Hepatocyte (in vitro differentiated cells): Measurements from ENCODE around the gene CISH.

ENCODE experiments used
- EZH2 ChIP-seq: fragments of 200-600 bp; sonication (generic); IDR thresholded peaks from 2 replicates; pipeline ENCODE4 v1.6.1; 2016; ENCODE audit warnings: antibody characterized with exemption, mild to moderate bottlenecking, borderline replicate concordance
- TF ChIP-seq, protein P1 (sequence below): fragments of 200-600 bp; sonication (generic); IDR thresholded peaks from 2 replicates; pipeline ENCODE4 v1.5.1; 2016; ENCODE audit warnings: antibody characterized with exemption, mild to moderate bottlenecking; ENCODE audit not compliant: poor library complexity

DNA sequence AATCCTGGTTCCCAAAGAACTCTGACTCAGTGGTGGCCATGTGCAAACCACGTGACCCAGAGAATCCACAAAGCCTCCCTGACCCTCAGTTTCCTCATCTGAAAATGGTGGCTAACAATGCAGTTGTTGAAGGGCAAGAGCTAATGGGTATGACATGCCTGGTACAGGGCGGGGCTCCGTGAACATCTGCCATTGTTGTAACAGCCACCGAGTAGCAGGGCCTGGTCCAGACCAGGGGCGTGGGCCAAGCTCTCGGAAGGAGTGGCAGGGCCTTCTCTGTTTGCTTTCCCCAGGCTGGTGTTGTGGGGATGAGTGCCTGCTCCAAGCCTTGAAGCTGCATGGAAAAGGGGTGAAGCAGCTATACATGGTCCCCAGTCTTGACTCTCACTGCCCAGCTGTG, 18.8 kb upstream of the CISH start:
- TF ChIP-seq, protein P1, sequence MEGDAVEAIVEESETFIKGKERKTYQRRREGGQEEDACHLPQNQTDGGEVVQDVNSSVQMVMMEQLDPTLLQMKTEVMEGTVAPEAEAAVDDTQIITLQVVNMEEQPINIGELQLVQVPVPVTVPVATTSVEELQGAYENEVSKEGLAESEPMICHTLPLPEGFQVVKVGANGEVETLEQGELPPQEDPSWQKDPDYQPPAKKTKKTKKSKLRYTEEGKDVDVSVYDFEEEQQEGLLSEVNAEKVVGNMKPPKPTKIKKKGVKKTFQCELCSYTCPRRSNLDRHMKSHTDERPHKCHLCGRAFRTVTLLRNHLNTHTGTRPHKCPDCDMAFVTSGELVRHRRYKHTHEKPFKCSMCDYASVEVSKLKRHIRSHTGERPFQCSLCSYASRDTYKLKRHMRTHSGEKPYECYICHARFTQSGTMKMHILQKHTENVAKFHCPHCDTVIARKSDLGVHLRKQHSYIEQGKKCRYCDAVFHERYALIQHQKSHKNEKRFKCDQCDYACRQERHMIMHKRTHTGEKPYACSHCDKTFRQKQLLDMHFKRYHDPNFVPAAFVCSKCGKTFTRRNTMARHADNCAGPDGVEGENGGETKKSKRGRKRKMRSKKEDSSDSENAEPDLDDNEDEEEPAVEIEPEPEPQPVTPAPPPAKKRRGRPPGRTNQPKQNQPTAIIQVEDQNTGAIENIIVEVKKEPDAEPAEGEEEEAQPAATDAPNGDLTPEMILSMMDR: no peak
- TF ChIP-seq EZH2: no peak
